HepG2 (cell line): ENCODE results near the gene ADGRG1. TPM values are rescaled to one million over a fixed set of nuclear protein-coding genes. Genes with fewer than 3 reads are reported as not detected.

Experiments
- ATAC-seq: fragments of 200-7000 bp; cut with Tn5 transposase; 3 replicates; pipeline ENCODE4 v1.9.1; 2020; ENCODE audit warnings: mild to moderate bottlenecking, moderate library complexity
- BruUV-seq: library from RNA; stranded (reverse); fragments of 400-500 nt; replicated peaks from 2 replicates; lab custom pipeline; 2021; lab: Mats Ljungman, UMichigan
- CTCF ChIA-PET: fragments of 300-600 bp; formaldehyde crosslinking; extraction: SDS; loops from one replicate; lab custom pipeline; 2021; ENCODE audit warnings: low total read pairs, inconsistent platforms, low intra/inter-chr PET ratio; lab: Yijun Ruan, JAX
- POLR2A ChIA-PET: fragments of 350-600 bp; sonication (Branson Sonifier 250); formaldehyde crosslinking; loops from one replicate; lab custom pipeline; 2020; ENCODE audit warnings: antibody characterized with exemption, inconsistent platforms; lab: Yijun Ruan, JAX
- DNase-seq: peaks from one replicate; pipeline ENCODE4 v3.0.0-alpha.2; 2015; ENCODE audit warnings: low spot score
- FAIRE-seq: peaks from 3 replicates; lab custom pipeline; 2011; peaks lifted over from hg19 to GRCh38; lab: Jason Lieb, UNC
- H2AFZ ChIP-seq: one replicate; pipeline ENCODE4 v1.6.1; 2011; ENCODE audit warnings: low read length, inconsistent platforms
- H3K27ac ChIP-seq: fragments of 300-600 bp; 3 replicates; pipeline ENCODE4 v1.8.0; 2011; ENCODE audit warnings: mixed run types, mild to moderate bottlenecking, mixed read lengths, low read length, inconsistent platforms; ENCODE audit not compliant: insufficient read depth; ENCODE audit errors: extremely low read length
- H3K27me3 ChIP-seq, 2 experiments: fragments of 200-600 bp in 1 of 2; 2 replicates in 1 of 2; 3 replicates in 1 of 2; pipeline versions ENCODE4 v1.6.0 to v1.8.0; 2011; ENCODE audit warnings: low read length in 2 of 2, mild to moderate bottlenecking in 2 of 2, moderate library complexity in 2 of 2, inconsistent platforms in 1 of 2; ENCODE audit not compliant: insufficient read depth in 2 of 2, control insufficient read depth in 1 of 2
- H3K36me3 ChIP-seq, 2 experiments: fragments of 200-600 bp in 1 of 2; replicated peaks in 1 of 2; 2 replicates in 1 of 2; 3 replicates in 1 of 2; pipeline versions ENCODE4 v1.5.1 to v1.8.0; 2011; ENCODE audit warnings: low read length in 2 of 2, inconsistent platforms in 1 of 2; ENCODE audit not compliant: insufficient read depth in 2 of 2, control insufficient read depth in 1 of 2
- H3K4me1 ChIP-seq: 2 replicates; pipeline ENCODE4 v1.5.1; 2012; ENCODE audit warnings: low read length, inconsistent platforms; ENCODE audit not compliant: insufficient read depth
- H3K4me2 ChIP-seq: 2 replicates; pipeline ENCODE4 v1.6.0; 2011; ENCODE audit warnings: low read depth, low read length, inconsistent platforms
- H3K4me3 ChIP-seq, 3 experiments: fragments of 200-600 bp in 1 of 3; sonication (generic), shearing (Covaris generic) in 1 of 3; replicated peaks in 1 of 3; 2 replicates each; pipeline ENCODE4 v1.5.1; 2011 to 2016; ENCODE audit warnings: low read length in 3 of 3, inconsistent platforms in 2 of 3, low read depth in 2 of 3, mild to moderate bottlenecking in 2 of 3, control low read depth in 1 of 3, mixed read lengths in 1 of 3; ENCODE audit not compliant: insufficient read depth in 1 of 3
- H3K79me2 ChIP-seq: one replicate; pipeline ENCODE4 v1.6.1; 2011; ENCODE audit warnings: low read length, inconsistent platforms; ENCODE audit not compliant: insufficient read depth
- H3K9ac ChIP-seq: 2 replicates; pipeline ENCODE4 v1.6.0; 2011; ENCODE audit warnings: mild to moderate bottlenecking, low read depth, low read length, inconsistent platforms; ENCODE audit not compliant: insufficient read depth
- H3K9me3 ChIP-seq: 2 replicates; pipeline ENCODE4 v1.5.1; 2012; ENCODE audit warnings: mild to moderate bottlenecking, low read length
- H4K20me1 ChIP-seq: 2 replicates; pipeline ENCODE4 v1.6.0; 2011; ENCODE audit warnings: inconsistent platforms, mild to moderate bottlenecking, low read length, moderate library complexity; ENCODE audit not compliant: insufficient read depth
- GATA4 ChIP-seq: sonication (generic); IDR thresholded peaks from 2 replicates; pipeline ENCODE4 v1.6.1; 2016; ENCODE audit warnings: antibody characterized with exemption, low read depth, borderline replicate concordance
- NFYB ChIP-seq: sonication (generic); formaldehyde crosslinking; IDR thresholded peaks from 2 replicates; pipeline ENCODE4 v1.4.0; 2020; ENCODE audit warnings: missing genetic modification reagents
- RBM39 ChIP-seq: fragments of 200-400 bp; formaldehyde crosslinking; IDR thresholded peaks from one replicate; pipeline ENCODE4 v1.6.1; 2018; ENCODE audit warnings: antibody characterized with exemption, mild to moderate bottlenecking, low read depth, low read length; ENCODE audit not compliant: poor library complexity, severe bottlenecking
- REL ChIP-seq: sonication (generic); formaldehyde crosslinking; conservative IDR thresholded peaks from 2 replicates; pipeline ENCODE4 v1.8.0; 2022; ENCODE audit warnings: mild to moderate bottlenecking, missing genetic modification reagents, moderate library complexity
- SSRP1 ChIP-seq: IDR thresholded peaks from 2 replicates; pipeline ENCODE4 v1.6.1; 2016; ENCODE audit warnings: control low read depth
- ZNF841 ChIP-seq: sonication (generic); formaldehyde crosslinking; IDR thresholded peaks from 2 replicates; pipeline ENCODE4 v1.8.1; 2023; ENCODE audit warnings: missing genetic modification reagents, borderline replicate concordance
- ZXDC ChIP-seq: sonication (generic); formaldehyde crosslinking; IDR thresholded peaks from 2 replicates; pipeline ENCODE4 v1.5.0; 2020; ENCODE audit warnings: mild to moderate bottlenecking, missing genetic modification reagents
- WGBS: methylation state at CpG from one replicate; pipeline ENCODE4 v1.1.6; 2017; ENCODE audit warnings: low lambda C conversion rate; 5-methylcytosine and 5-hydroxymethylcytosine counted together
- in situ Hi-C: cut with HindIII; loops from 2 replicates; pipeline ENCODE4 v1.10.0; 2017; ENCODE audit warnings: low pct_unique_long_range_greater_than_20kb; ENCODE audit not compliant: extremely low pct_ligation_motif_present
- intact Hi-C: fragments of 100-400 bp; cut with micrococcal nuclease; formaldehyde crosslinking; loops from one replicate; pipeline ENCODE4 v1.10.0; 2022; ENCODE audit not compliant: unreplicated experiment
- polyA plus RNA-seq, 8 experiments: library from polyadenylated mRNA; depleted of rRNA in 3 of 8; stranded (reverse) in 7 of 8; unstranded in 1 of 8; fragments of >200 nt; fragmentation: Illumina TruSeq in 4 of 8; extraction: Trizol in 4 of 8; gene quantifications; 2 replicates each; pipeline versions ENCODE4 v1.2.1 to v1.2.3, GENCODE V29; 2011 to 2016; ENCODE audit warnings: low read depth in 4 of 8, missing spikeins in 1 of 8, mixed read lengths in 1 of 8; ENCODE audit not compliant: insufficient read depth in 1 of 8
- total RNA-seq, 5 experiments: library from RNA; depleted of rRNA; stranded (reverse); fragments of >200 nt; fragmentation: Illumina TruSeq; extraction: Trizol; gene quantifications; 2 replicates each; pipeline ENCODE4 v1.2.3, GENCODE V29; 2016; ENCODE audit warnings: low read depth in 1 of 5
- TF ChIP-seq, protein P1 (sequence below): sonication (generic); formaldehyde crosslinking; IDR thresholded peaks from 2 replicates; pipeline ENCODE4 v1.9.0; 2022; ENCODE audit warnings: missing genetic modification reagents, mild to moderate bottlenecking, borderline replicate concordance

The ADGRG1 gene
- total and polyA plus RNA-seq, 2 of the 13 experiments (the other 11 are each of a cell fraction or from before 2014, with no cell fraction given), result 2.7 to 5.9 TPM

GRCh38 chr16:57589374-57589773, 39.1 kb upstream of the ADGRG1 start (continued):
- no peak for TF ChIP-seq GATA4

- no peak overlapping the region for H3K9ac ChIP-seq
- FAIRE-seq (no peak), ATAC-seq (peak; percentile 51), DNase-seq (peak; percentile 42)
- in situ Hi-C loops (no loop called here), intact Hi-C loops (loop anchor here (1.0 to 5.0 kb wide), 6 partner anchors 10 to 147 kb away; partner anchors contain the start of gene KATNB1)
- peaks cover 9% of the 10 kb centered on the region; the same call in 1 of the 2 replicates for H3K4me1 ChIP-seq
- TF ChIP-seq SSRP1 (0 out of 2 replicates have a peak, but pooled peaks have one; percentile 22), NFYB (CRISPR knock-in tag) (no peak), ZXDC (CRISPR knock-in tag) (no peak), RBM39 (no peak), REL (CRISPR knock-in tag) (no peak), ZNF841 (CRISPR knock-in tag) (no peak)
- TF ChIP-seq, protein P1, sequence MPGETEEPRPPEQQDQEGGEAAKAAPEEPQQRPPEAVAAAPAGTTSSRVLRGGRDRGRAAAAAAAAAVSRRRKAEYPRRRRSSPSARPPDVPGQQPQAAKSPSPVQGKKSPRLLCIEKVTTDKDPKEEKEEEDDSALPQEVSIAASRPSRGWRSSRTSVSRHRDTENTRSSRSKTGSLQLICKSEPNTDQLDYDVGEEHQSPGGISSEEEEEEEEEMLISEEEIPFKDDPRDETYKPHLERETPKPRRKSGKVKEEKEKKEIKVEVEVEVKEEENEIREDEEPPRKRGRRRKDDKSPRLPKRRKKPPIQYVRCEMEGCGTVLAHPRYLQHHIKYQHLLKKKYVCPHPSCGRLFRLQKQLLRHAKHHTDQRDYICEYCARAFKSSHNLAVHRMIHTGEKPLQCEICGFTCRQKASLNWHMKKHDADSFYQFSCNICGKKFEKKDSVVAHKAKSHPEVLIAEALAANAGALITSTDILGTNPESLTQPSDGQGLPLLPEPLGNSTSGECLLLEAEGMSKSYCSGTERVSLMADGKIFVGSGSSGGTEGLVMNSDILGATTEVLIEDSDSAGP (CRISPR knock-in tag), result 0 out of 2 replicates have a peak, but pooled peaks have one; percentile 9
- no peaks in the 10 kb centered on the region for H3K9me3 ChIP-seq
- no peaks in the 10 kb centered on the region for H3K36me3 ChIP-seq
- no peak overlapping the region for H3K4me3 ChIP-seq
- peak overlapping the region; percentile 33; the same call in 1 of the 2 replicates for H3K4me2 ChIP-seq
- ChIA-PET POLR2A (interaction anchor here (0.7 to 1.4 kb wide), 6 partner anchors 10 to 113 kb away, joined by 3 to 6 read pairs (median 4); no protein-coding TSS in a partner anchor), CTCF (interaction anchor here (1.3 to 17.5 kb wide), 6 partner anchors 9 to 132 kb away, joined by 6 to 571 read pairs (median 11); partner anchors contain the start of gene ADGRG3)
- no peak overlapping the region for H3K27ac ChIP-seq
- WGBS, result 47% methylated on average over 6 of the region's 8 CpGs
- H2AFZ ChIP-seq, result no peak overlapping the region
- no TSS peak for BruUV-seq
- H4K20me1 ChIP-seq, result no peaks in the 10 kb centered on the region
- no peaks in the 10 kb centered on the region; a peak in 1 of 5 replicates for H3K27me3 ChIP-seq
- H3K79me2 ChIP-seq, result no peaks in the 10 kb centered on the region
These were observed 37.8 kb upstream of the ADGRG1 start for GRCh38 chr16:57590654-57591085.
